ENCODE measurements around the gene SLC35F1.

Gene SLC35F1

GRCh38 chr6:118344014-118344670 lies 437.1 kb downstream of the SLC35F1 start:
- no peak for TF ChIP-seq CTCF (IDR thresholded peaks at IDR 0.05; ENCODE audit: low read depth, low read length)
- no peak for DNase-seq
- Histone ChIP-seq H3K27me3 (ENCODE audit: insufficient read depth, low read depth, severe bottlenecking) (no peaks in the 10 kb centered on the region), H3K9me3 (ENCODE audit: severe bottlenecking) (no peaks in the 10 kb centered on the region), H3K27ac (no peak overlapping the region), H3K4me3 (ENCODE audit: low read depth, low read length) (no peak overlapping the region), H3K36me3 (no peaks in the 10 kb centered on the region)

- H3K27me3 ChIP-seq (ENCODE audit: insufficient read depth, low read depth, severe bottlenecking), result no peaks in the 10 kb centered on the region
- DNase-seq, result no peak
- TF ChIP-seq CTCF (IDR thresholded peaks at IDR 0.05; ENCODE audit: low read depth, low read length), result no peak
- H3K27ac ChIP-seq, result no peak overlapping the region
- H3K4me3 ChIP-seq (ENCODE audit: low read depth, low read length), result no peak overlapping the region
- H3K36me3 ChIP-seq, result no peaks in the 10 kb centered on the region
- no peaks in the 10 kb centered on the region for H3K9me3 ChIP-seq (ENCODE audit: severe bottlenecking)
These were observed 443.9 kb downstream of the SLC35F1 start for GRCh38 chr6:118350881-118351430.

- Histone ChIP-seq H3K4me3 (ENCODE audit: low read depth, low read length) (no peak overlapping the region), H3K27ac (no peak overlapping the region), H3K36me3 (no peaks in the 10 kb centered on the region), H3K27me3 (ENCODE audit: insufficient read depth, low read depth, severe bottlenecking) (no peaks in the 10 kb centered on the region), H3K9me3 (ENCODE audit: severe bottlenecking) (no peaks in the 10 kb centered on the region)
- no peak for DNase-seq
- TF ChIP-seq CTCF (IDR thresholded peaks at IDR 0.05; ENCODE audit: low read depth, low read length), result no peak
These were observed 446.5 kb downstream of the SLC35F1 start for GRCh38 chr6:118353564-118353963.

GRCh38 chr6:118354641-118355040 lies 447.6 kb downstream of the SLC35F1 start:
- Histone ChIP-seq H3K27me3 (ENCODE audit: insufficient read depth, low read depth, severe bottlenecking) (no peaks in the 10 kb centered on the region), H3K4me3 (ENCODE audit: low read depth, low read length) (no peak overlapping the region), H3K36me3 (no peaks in the 10 kb centered on the region), H3K27ac (no peak overlapping the region), H3K9me3 (ENCODE audit: severe bottlenecking) (no peaks in the 10 kb centered on the region)
- DNase-seq, result no peak
- TF ChIP-seq CTCF (IDR thresholded peaks at IDR 0.05; ENCODE audit: low read depth, low read length), result no peak

GRCh38 chr6:118356054-118356453 lies 449.0 kb downstream of the SLC35F1 start:
- H3K27me3 ChIP-seq (ENCODE audit: insufficient read depth, low read depth, severe bottlenecking), result no peaks in the 10 kb centered on the region
- H3K27ac ChIP-seq, result no peak overlapping the region
- H3K4me3 ChIP-seq (ENCODE audit: low read depth, low read length), result no peak overlapping the region
- no peaks in the 10 kb centered on the region for H3K36me3 ChIP-seq
- no peak for TF ChIP-seq CTCF (IDR thresholded peaks at IDR 0.05; ENCODE audit: low read depth, low read length)
- H3K9me3 ChIP-seq (ENCODE audit: severe bottlenecking), result no peaks in the 10 kb centered on the region
- DNase-seq, result no peak

- H3K36me3 ChIP-seq, result no peaks in the 10 kb centered on the region
- no peak for DNase-seq
- TF ChIP-seq CTCF (IDR thresholded peaks at IDR 0.05; ENCODE audit: low read depth, low read length), result no peak
- H3K27me3 ChIP-seq (ENCODE audit: insufficient read depth, low read depth, severe bottlenecking), result no peaks in the 10 kb centered on the region
- no peak overlapping the region for H3K27ac ChIP-seq
- no peaks in the 10 kb centered on the region for H3K9me3 ChIP-seq (ENCODE audit: severe bottlenecking)
- H3K4me3 ChIP-seq (ENCODE audit: low read depth, low read length), result no peak overlapping the region
These were observed 449.6 kb downstream of the SLC35F1 start for GRCh38 chr6:118356686-118357085.

Data from WERI-Rb-1 (cell line).